ENCODE measurements around the gene LENG8.

LENG8 gene

DNA sequence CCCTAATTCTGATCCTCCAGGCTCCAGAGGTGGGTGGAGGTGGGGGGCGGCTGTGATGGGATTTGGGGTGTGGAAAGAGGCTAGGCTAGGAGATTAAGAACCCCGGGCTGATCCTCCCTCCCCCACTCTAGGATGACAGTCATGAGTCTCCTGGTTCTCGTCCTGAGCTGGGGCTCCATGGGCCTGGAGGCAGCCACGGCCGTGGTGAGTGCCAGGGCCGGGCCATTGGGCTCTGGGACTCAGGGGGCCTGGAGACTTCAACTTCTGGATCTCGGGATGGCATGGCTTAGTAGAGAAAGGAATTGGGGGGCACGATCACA, 19.9 kb upstream of the LENG8 start:
- H3K27ac ChIP-seq (ENCODE audit: low read depth, low read length), result no peak overlapping the region
- WGBS (ENCODE audit: extremely low coverage, insufficient coverage, low lambda C conversion rate), result no CpG with 5 or more reads among the region's 8 CpGs
- DNase-seq, result no peak

DNA sequence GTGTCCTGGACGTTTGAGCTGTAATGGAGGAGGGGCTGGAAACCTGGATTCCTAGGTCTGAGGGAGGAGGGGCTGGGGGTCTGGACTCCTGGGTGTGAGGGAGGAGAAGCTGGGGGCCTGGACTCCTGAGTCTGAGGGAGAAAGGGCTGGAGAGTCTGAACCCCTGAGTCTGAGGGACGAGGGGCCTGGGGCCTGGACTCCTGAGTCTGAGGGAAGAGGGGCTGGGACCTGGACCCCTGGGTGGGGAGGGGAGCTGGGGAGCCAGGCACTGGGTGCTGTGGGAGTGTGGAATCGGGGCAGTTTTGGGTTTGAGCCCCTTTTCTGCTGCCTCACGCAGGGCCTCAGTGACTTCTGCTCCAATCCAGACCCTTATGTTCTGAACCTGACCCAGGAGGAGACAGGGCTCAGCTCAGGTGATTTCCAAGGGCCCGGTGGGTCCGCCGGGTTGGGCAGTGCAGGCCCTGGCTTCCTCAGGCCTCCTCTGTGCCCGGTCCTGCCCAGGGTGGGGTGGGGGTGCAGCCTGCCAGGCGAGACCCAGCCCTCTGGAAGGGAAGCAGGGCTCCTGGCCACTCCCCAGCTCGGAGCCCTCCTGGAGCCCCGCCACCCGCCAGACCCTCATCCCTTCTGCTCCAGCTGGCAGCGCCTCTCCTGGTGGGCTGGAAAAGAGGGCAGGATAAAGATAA, 19.3 kb upstream of the LENG8 start:
- Histone ChIP-seq H3K4ac (ENCODE audit: low read depth, low read length) (no peak overlapping the region), H3K4me3 (ENCODE audit: low read length) (no peak overlapping the region), H3K18ac (ENCODE audit: low read length) (no peak overlapping the region), H2BK5ac (ENCODE audit: low read length) (no peak overlapping the region), H2AK5ac (ENCODE audit: low read length) (no peak overlapping the region), H3K56ac (ENCODE audit: low read length) (no peak overlapping the region), H3K9ac (ENCODE audit: low read length) (no peak overlapping the region), H3K23ac (ENCODE audit: low read length) (no peak overlapping the region), H3K4me1 (ENCODE audit: control insufficient read depth, low read depth, low read length) (no peaks in the 10 kb centered on the region), H3K4me2 (ENCODE audit: low read length) (no peak overlapping the region), H4K5ac (ENCODE audit: low read length) (no peak overlapping the region), H4K8ac (ENCODE audit: low read depth, low read length) (no peak overlapping the region), H3K27ac (ENCODE audit: low read depth, low read length) (no peak overlapping the region), H2BK15ac (replicated peaks; ENCODE audit: low read depth) (no peak overlapping the region), H3K79me1 (ENCODE audit: low read length) (no peaks in the 10 kb centered on the region), H3K36me3 (ENCODE audit: control insufficient read depth, insufficient read depth, low read length) (no peaks in the 10 kb centered on the region), H3K27me3 (ENCODE audit: insufficient read depth, low read length, poor library complexity) (no peaks in the 10 kb centered on the region), H2BK120ac (ENCODE audit: low read depth, low read length) (no peak overlapping the region), H3K79me2 (ENCODE audit: control insufficient read depth, insufficient read depth, low read length) (no peaks in the 10 kb centered on the region)
- no peak for DNase-seq
- no CpG with 5 or more reads among the region's 13 CpGs for WGBS (ENCODE audit: extremely low coverage, insufficient coverage, low lambda C conversion rate)

More for the DNA sequence above, 19.9 kb upstream of the LENG8 start:
- Histone ChIP-seq H3K4me1 (ENCODE audit: control insufficient read depth, low read depth, low read length) (no peaks in the 10 kb centered on the region), H3K36me3 (ENCODE audit: control insufficient read depth, insufficient read depth, low read length) (no peaks in the 10 kb centered on the region), H3K27me3 (ENCODE audit: insufficient read depth, low read length, poor library complexity) (no peaks in the 10 kb centered on the region), H3K79me1 (ENCODE audit: low read length) (no peaks in the 10 kb centered on the region), H3K4me2 (ENCODE audit: low read length) (no peak overlapping the region), H2BK15ac (replicated peaks; ENCODE audit: low read depth) (no peak overlapping the region), H2AK5ac (ENCODE audit: low read length) (no peak overlapping the region), H3K4me3 (ENCODE audit: low read length) (no peak overlapping the region), H2BK120ac (ENCODE audit: low read depth, low read length) (no peak overlapping the region), H2BK5ac (ENCODE audit: low read length) (no peak overlapping the region), H3K9ac (ENCODE audit: low read length) (no peak overlapping the region), H3K56ac (ENCODE audit: low read length) (no peak overlapping the region), H4K5ac (ENCODE audit: low read length) (no peak overlapping the region), H3K23ac (ENCODE audit: low read length) (no peak overlapping the region), H3K18ac (ENCODE audit: low read length) (no peak overlapping the region), H3K4ac (ENCODE audit: low read depth, low read length) (no peak overlapping the region), H3K79me2 (ENCODE audit: control insufficient read depth, insufficient read depth, low read length) (no peaks in the 10 kb centered on the region), H4K8ac (ENCODE audit: low read depth, low read length) (no peak overlapping the region)

- Histone ChIP-seq H3K79me2 (ENCODE audit: control insufficient read depth, insufficient read depth, low read length) (no peaks in the 10 kb centered on the region), H2BK15ac (replicated peaks; ENCODE audit: low read depth) (no peak overlapping the region), H3K36me3 (ENCODE audit: control insufficient read depth, insufficient read depth, low read length) (no peaks in the 10 kb centered on the region), H2BK120ac (ENCODE audit: low read depth, low read length) (no peak overlapping the region), H3K56ac (ENCODE audit: low read length) (peak overlapping the region; percentile 81), H4K5ac (ENCODE audit: low read length) (no peak overlapping the region), H3K9ac (ENCODE audit: low read length) (peak overlapping the region; percentile 30), H3K27me3 (ENCODE audit: insufficient read depth, low read length, poor library complexity) (no peaks in the 10 kb centered on the region), H4K8ac (ENCODE audit: low read depth, low read length) (no peak overlapping the region), H2AK5ac (ENCODE audit: low read length) (no peak overlapping the region), H3K4me3 (ENCODE audit: low read length) (no peak overlapping the region), H3K4ac (ENCODE audit: low read depth, low read length) (no peak overlapping the region), H3K4me1 (ENCODE audit: control insufficient read depth, low read depth, low read length) (no peaks in the 10 kb centered on the region), H3K79me1 (ENCODE audit: low read length) (no peaks in the 10 kb centered on the region), H3K23ac (ENCODE audit: low read length) (no peak overlapping the region), H3K18ac (ENCODE audit: low read length) (no peak overlapping the region), H3K4me2 (ENCODE audit: low read length) (peak overlapping the region; percentile 96), H3K27ac (ENCODE audit: low read depth, low read length) (no peak overlapping the region), H2BK5ac (ENCODE audit: low read length) (no peak overlapping the region)
- peak; percentile 91 for DNase-seq
- no CpG with 5 or more reads among the region's 43 CpGs for WGBS (ENCODE audit: extremely low coverage, insufficient coverage, low lambda C conversion rate)
Measured at GRCh38 chr19:54430306-54431254, 18.4 kb upstream of the LENG8 start.

DNA sequence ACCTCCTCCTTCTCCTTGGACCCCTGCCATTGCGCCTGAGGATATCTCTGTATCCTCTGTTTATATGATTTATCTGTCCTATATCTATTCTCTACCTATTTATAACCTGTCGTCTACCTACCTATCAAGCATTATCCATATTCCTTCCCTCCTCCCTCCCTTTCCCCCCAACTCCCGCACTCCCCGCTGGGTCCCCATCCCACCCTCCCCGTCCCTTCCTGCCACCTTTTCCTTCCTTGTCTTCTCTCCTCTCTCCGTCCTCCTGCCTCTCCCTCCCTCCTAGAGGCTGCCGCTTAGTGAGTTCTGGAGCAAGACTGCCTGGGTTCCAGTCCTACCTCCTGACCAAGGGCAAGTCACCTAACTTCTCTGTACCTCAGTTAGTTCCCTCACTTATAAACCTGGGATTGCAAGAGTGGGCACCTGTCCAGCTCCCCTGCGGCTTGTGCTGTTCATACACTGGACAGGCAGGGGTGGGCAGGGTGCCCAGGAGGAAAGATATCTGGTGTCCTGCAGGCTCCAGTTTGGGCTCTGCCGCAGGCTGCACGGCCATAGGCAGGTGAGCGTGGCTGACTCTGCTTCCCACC, 17.7 kb upstream of the LENG8 start:
- WGBS (ENCODE audit: extremely low coverage, insufficient coverage, low lambda C conversion rate), result 100% methylated on average over 2 of the region's 11 CpGs
- no peak for DNase-seq
- H3K4ac ChIP-seq (ENCODE audit: low read depth, low read length), result no peak overlapping the region

DNA sequence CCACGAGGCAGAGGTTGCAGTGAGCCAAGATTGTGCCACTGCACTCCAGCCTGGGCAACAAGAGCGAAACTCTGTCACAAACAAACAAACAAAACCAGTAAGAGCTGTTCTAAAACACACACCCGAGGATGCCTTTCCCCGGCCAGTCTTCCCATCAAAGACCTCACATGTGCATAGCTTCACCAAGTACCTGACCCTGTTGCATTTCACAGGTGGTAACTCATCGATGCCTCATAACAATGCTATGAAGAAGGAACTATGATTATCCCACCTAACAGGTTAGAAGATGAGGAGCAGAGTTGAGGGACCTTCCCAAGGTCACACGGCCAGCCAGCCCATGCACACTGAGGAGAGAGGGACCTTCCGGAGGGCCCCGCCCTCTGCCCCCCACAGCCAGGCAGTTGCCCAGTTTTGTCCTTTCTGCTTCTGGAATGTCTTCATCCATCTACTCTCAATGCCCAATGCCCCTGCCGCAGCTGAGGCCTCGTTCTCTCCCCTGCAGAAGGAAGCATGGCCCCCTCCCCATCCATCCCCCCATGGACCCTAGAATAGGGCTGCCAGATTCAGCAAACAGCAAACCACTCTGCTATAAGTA, 16.8 kb upstream of the LENG8 start:
- Histone ChIP-seq H3K23ac (ENCODE audit: low read length) (no peak overlapping the region), H4K5ac (ENCODE audit: low read length) (no peak overlapping the region), H4K8ac (ENCODE audit: low read depth, low read length) (no peak overlapping the region), H3K4me1 (ENCODE audit: control insufficient read depth, low read depth, low read length) (no peaks in the 10 kb centered on the region), H2BK5ac (ENCODE audit: low read length) (no peak overlapping the region), H2BK120ac (ENCODE audit: low read depth, low read length) (no peak overlapping the region), H3K4ac (ENCODE audit: low read depth, low read length) (no peak overlapping the region), H3K79me2 (ENCODE audit: control insufficient read depth, insufficient read depth, low read length) (no peaks in the 10 kb centered on the region), H3K9ac (ENCODE audit: low read length) (no peak overlapping the region), H3K79me1 (ENCODE audit: low read length) (no peaks in the 10 kb centered on the region), H3K27me3 (ENCODE audit: insufficient read depth, low read length, poor library complexity) (no peaks in the 10 kb centered on the region), H3K56ac (ENCODE audit: low read length) (no peak overlapping the region), H3K4me3 (ENCODE audit: low read length) (no peak overlapping the region), H3K4me2 (ENCODE audit: low read length) (no peak overlapping the region), H2AK5ac (ENCODE audit: low read length) (no peak overlapping the region), H3K27ac (ENCODE audit: low read depth, low read length) (no peak overlapping the region), H2BK15ac (replicated peaks; ENCODE audit: low read depth) (no peak overlapping the region), H3K36me3 (ENCODE audit: control insufficient read depth, insufficient read depth, low read length) (no peaks in the 10 kb centered on the region), H3K18ac (ENCODE audit: low read length) (no peak overlapping the region)
- WGBS (ENCODE audit: extremely low coverage, insufficient coverage, low lambda C conversion rate), result no CpG with 5 or more reads among the region's 10 CpGs
- no peak for DNase-seq

More for the DNA sequence above, 17.7 kb upstream of the LENG8 start:
- no peak overlapping the region for H3K4me3 ChIP-seq (ENCODE audit: low read length)
- H4K8ac ChIP-seq (ENCODE audit: low read depth, low read length), result no peak overlapping the region
- no peak overlapping the region for H3K23ac ChIP-seq (ENCODE audit: low read length)
- H3K9ac ChIP-seq (ENCODE audit: low read length), result no peak overlapping the region
- no peak overlapping the region for H2BK15ac ChIP-seq (replicated peaks; ENCODE audit: low read depth)
- H3K27ac ChIP-seq (ENCODE audit: low read depth, low read length), result no peak overlapping the region
- H3K18ac ChIP-seq (ENCODE audit: low read length), result no peak overlapping the region
- H4K5ac ChIP-seq (ENCODE audit: low read length), result no peak overlapping the region
- H3K56ac ChIP-seq (ENCODE audit: low read length), result no peak overlapping the region
- H3K4me2 ChIP-seq (ENCODE audit: low read length), result no peak overlapping the region
- H2BK120ac ChIP-seq (ENCODE audit: low read depth, low read length), result no peak overlapping the region
- H3K4me1 ChIP-seq (ENCODE audit: control insufficient read depth, low read depth, low read length), result no peaks in the 10 kb centered on the region
- H3K36me3 ChIP-seq (ENCODE audit: control insufficient read depth, insufficient read depth, low read length), result no peaks in the 10 kb centered on the region
- no peaks in the 10 kb centered on the region for H3K79me1 ChIP-seq (ENCODE audit: low read length)
- H3K27me3 ChIP-seq (ENCODE audit: insufficient read depth, low read length, poor library complexity), result no peaks in the 10 kb centered on the region
- no peak overlapping the region for H2AK5ac ChIP-seq (ENCODE audit: low read length)
- H2BK5ac ChIP-seq (ENCODE audit: low read length), result no peak overlapping the region
- no peaks in the 10 kb centered on the region for H3K79me2 ChIP-seq (ENCODE audit: control insufficient read depth, insufficient read depth, low read length)

Data from mesendoderm (in vitro differentiated cells).